Erythroblast (primary cell): Measurements from ENCODE around the gene GNB5.

Experiments used
- GATA1 ChIP-seq: IDR thresholded peaks from 2 replicates; pipeline ENCODE4 v1.6.1; 2011; ENCODE audit warnings: low read depth, mild to moderate bottlenecking, control low read depth, low read length, moderate library complexity
- POLR2A ChIP-seq: IDR thresholded peaks from 2 replicates; pipeline ENCODE4 v1.6.1; 2011; ENCODE audit warnings: mild to moderate bottlenecking, low read length

GRCh38 chr15:52227456-52227855 lies 36.3 kb upstream of the GNB5 start:
- TF ChIP-seq POLR2A (no peak), GATA1 (no peak)
